Activated CD8-positive, alpha-beta T cell treated with anti-CD3 and anti-CD28 coated beads for 36 hours (primary cell): ENCODE data around the gene PPARGC1A. TPM values are rescaled to one million over a fixed set of nuclear protein-coding genes. Genes with fewer than 3 reads are reported as not detected.

Experiments
- ATAC-seq: fragments of 200-7000 bp; cut with Tn5 transposase; one replicate; pipeline ENCODE4 v1.10.0; 2021; ENCODE audit warnings: mild to moderate bottlenecking, moderate library complexity
- CTCF ChIA-PET: fragments of 350-600 bp; sonication (Branson Sonifier 250); formaldehyde crosslinking; loops from one replicate; lab custom pipeline; 2021; ENCODE audit warnings: antibody characterized with exemption; lab: Charles Lee
- POLR2A ChIA-PET: fragments of 350-600 bp; sonication (Branson Sonifier 250); formaldehyde crosslinking; loops from one replicate; lab custom pipeline; 2021; ENCODE audit warnings: antibody characterized with exemption; lab: Charles Lee
- DNase-seq: peaks from one replicate; pipeline ENCODE4 v3.0.0-alpha.2; 2020
- H3K27ac Mint-ChIP-seq: one replicate; pipeline ENCODE4 v1.8.0; 2021; ENCODE audit warnings: mild to moderate bottlenecking, mixed read lengths
- H3K27me3 Mint-ChIP-seq: one replicate; pipeline ENCODE4 v1.8.0; 2021; ENCODE audit warnings: mixed read lengths
- H3K36me3 Mint-ChIP-seq: one replicate; pipeline ENCODE4 v1.8.0; 2021; ENCODE audit warnings: low read depth, mixed read lengths
- H3K4me1 Mint-ChIP-seq: one replicate; pipeline ENCODE4 v1.8.0; 2021; ENCODE audit warnings: low read depth, mixed read lengths
- H3K4me3 Mint-ChIP-seq: one replicate; pipeline ENCODE4 v1.8.0; 2021; ENCODE audit warnings: mild to moderate bottlenecking, moderate library complexity, mixed read lengths
- H3K9me3 Mint-ChIP-seq: one replicate; pipeline ENCODE4 v1.8.0; 2021; ENCODE audit warnings: mixed read lengths
- intact Hi-C: fragments of 100-400 bp; cut with micrococcal nuclease; formaldehyde crosslinking; loops from one replicate; pipeline ENCODE4 v1.10.0; 2022
- total RNA-seq, 2 experiments: library from RNA; stranded (reverse); gene quantifications; one replicate each; pipeline ENCODE4 v1.2.3, GENCODE V29; 2021
- TF ChIP-seq, protein P1 (sequence below): fragments of 200-600 bp; IDR thresholded peaks from one replicate; pipeline ENCODE4 v1.8.0; 2022; ENCODE audit warnings: antibody characterized with exemption, mild to moderate bottlenecking

Gene PPARGC1A
- total RNA-seq, 2 experiments from 2014 or later: not detected

DNA sequence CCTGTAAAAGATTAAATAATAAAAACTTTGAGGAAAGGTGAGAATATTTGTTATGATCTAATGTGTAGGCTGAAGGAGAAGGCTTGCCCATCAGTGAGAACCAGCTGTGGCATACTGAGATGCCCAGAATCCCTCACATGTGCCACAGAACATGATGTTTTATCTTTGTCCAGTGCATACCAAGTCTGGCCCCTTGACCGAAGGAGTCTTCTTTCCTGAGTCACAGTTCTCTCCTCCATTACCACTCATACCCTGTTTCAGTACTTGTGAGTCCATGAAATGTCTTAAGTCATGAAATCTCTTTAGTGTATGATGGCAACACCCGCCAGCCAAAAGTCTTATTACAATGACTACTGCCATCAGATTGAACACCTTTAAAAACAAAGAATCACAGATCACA is 42.7 kb downstream of the PPARGC1A start:
- Mint-ChIP-seq H3K4me3 (no peak overlapping the region), H3K36me3 (no peaks in the 10 kb centered on the region), H3K9me3 (peaks cover 1% of the 10 kb centered on the region), H3K27me3 (no peaks in the 10 kb centered on the region), H3K27ac (no peak overlapping the region), H3K4me1 (no peaks in the 10 kb centered on the region)
- no peak for DNase-seq
- TF ChIP-seq, protein P1, sequence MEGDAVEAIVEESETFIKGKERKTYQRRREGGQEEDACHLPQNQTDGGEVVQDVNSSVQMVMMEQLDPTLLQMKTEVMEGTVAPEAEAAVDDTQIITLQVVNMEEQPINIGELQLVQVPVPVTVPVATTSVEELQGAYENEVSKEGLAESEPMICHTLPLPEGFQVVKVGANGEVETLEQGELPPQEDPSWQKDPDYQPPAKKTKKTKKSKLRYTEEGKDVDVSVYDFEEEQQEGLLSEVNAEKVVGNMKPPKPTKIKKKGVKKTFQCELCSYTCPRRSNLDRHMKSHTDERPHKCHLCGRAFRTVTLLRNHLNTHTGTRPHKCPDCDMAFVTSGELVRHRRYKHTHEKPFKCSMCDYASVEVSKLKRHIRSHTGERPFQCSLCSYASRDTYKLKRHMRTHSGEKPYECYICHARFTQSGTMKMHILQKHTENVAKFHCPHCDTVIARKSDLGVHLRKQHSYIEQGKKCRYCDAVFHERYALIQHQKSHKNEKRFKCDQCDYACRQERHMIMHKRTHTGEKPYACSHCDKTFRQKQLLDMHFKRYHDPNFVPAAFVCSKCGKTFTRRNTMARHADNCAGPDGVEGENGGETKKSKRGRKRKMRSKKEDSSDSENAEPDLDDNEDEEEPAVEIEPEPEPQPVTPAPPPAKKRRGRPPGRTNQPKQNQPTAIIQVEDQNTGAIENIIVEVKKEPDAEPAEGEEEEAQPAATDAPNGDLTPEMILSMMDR: no peak
- intact Hi-C loops: no loop called here
- CTCF ChIA-PET: no interaction called here
- ATAC-seq: no peak
- POLR2A ChIA-PET: no interaction called here

DNA sequence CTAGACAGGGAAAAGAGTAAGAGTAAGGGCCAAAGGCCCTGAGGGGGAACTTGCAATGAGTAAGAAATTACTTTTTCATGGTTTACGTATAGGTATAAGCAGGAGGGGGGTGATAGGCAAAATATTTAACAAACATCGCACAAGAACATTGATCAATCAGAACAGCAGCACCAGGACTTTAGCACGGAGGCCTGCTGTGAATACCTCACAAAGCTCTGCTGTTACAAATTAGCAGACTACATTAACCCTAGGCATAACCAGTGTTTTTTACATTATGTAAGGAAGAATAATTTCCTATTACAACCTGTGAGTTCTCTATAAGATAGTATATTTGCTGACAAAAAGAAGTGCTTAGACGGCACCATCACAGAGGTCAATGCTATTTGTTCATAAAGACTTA is 44.9 kb downstream of the PPARGC1A start:
- intact Hi-C loops: no loop called here

DNA sequence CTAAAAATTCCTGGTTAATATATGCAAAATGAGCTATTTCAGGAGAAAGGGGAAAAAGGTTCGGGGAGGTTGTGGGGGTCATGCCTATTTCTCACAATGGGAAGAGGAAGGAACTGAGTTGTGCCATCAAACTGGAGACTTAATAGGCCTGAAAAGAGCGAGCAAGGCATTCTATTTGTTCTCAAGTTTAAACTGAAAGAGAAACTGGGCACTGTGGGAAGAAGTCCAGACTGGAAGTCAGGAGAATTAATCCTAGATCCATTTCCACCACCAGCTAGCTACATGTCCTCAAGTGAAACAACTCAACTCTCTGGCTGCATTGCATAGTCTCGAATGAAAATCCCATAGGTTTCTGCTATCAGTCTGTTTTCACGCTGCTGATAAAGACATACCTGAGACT is 50.6 kb downstream of the PPARGC1A start:
- Mint-ChIP-seq H3K9me3 (no peaks in the 10 kb centered on the region), H3K27me3 (no peaks in the 10 kb centered on the region), H3K4me3 (no peak overlapping the region), H3K36me3 (no peaks in the 10 kb centered on the region), H3K27ac (no peak overlapping the region), H3K4me1 (no peaks in the 10 kb centered on the region)
- intact Hi-C loops: no loop called here
- POLR2A ChIA-PET: no interaction called here
- DNase-seq (no peak), ATAC-seq (no peak)
- TF ChIP-seq, protein P1: no peak
- CTCF ChIA-PET: no interaction called here

More for the DNA sequence above, 44.9 kb downstream of the PPARGC1A start:
- Mint-ChIP-seq H3K36me3 (no peaks in the 10 kb centered on the region), H3K9me3 (peaks cover 1% of the 10 kb centered on the region), H3K27ac (no peak overlapping the region), H3K4me1 (no peaks in the 10 kb centered on the region), H3K27me3 (no peaks in the 10 kb centered on the region), H3K4me3 (no peak overlapping the region)
- CTCF ChIA-PET: no interaction called here
- DNase-seq (no peak), ATAC-seq (no peak)
- TF ChIP-seq, protein P1: no peak
- POLR2A ChIA-PET: no interaction called here

DNA sequence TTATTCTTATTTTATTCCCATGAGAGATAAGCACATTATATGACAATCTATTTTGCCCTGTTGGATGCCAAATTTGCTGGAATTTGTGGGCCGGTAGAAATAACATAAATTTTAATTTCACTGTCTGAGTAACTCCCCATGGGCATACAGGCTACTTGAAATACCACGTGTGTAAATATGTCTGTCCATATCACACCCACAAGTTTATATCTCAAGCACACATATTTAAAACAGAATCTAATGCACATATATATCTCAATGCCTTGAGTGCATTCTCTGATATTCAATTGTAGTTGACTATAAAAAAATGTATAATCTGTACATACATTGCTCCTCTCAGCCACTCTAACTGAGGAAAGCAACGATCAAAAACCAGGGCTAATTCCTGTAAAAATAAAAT is 51.2 kb downstream of the PPARGC1A start:
- TF ChIP-seq, protein P1: no peak
- ChIA-PET CTCF (no interaction called here), POLR2A (no interaction called here)
- no peaks in the 10 kb centered on the region for H3K36me3 Mint-ChIP-seq
- H3K27ac Mint-ChIP-seq: no peak overlapping the region
- no peaks in the 10 kb centered on the region for H3K9me3 Mint-ChIP-seq
- DNase-seq (no peak), ATAC-seq (no peak)
- intact Hi-C loops: no loop called here
- no peak overlapping the region for H3K4me3 Mint-ChIP-seq
- H3K27me3 Mint-ChIP-seq: no peaks in the 10 kb centered on the region
- H3K4me1 Mint-ChIP-seq: no peaks in the 10 kb centered on the region

DNA sequence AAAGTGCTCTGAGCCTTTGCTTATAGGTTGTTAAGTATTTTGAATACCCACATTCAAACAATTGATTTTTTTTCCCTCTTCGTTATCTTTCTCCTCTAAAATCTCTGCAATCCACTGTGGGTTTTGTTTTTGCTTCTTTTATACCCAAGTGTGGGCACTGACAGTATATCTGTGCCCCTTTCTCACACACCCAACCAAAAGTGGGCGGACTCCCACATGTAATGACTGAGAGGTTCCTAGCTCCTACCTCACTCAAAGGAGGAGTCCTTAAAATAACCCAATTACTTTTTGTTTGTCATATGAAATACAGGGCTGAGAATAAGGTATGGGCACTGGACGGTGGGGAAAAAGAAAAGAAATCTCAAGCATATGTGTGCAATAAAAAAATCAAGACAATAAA is 51.7 kb downstream of the PPARGC1A start:
- Mint-ChIP-seq H3K9me3 (peaks cover 2% of the 10 kb centered on the region), H3K4me3 (no peak overlapping the region), H3K27ac (no peak overlapping the region), H3K4me1 (no peaks in the 10 kb centered on the region), H3K27me3 (no peaks in the 10 kb centered on the region), H3K36me3 (no peaks in the 10 kb centered on the region)
- ATAC-seq (no peak), DNase-seq (no peak)
- POLR2A ChIA-PET: no interaction called here
- CTCF ChIA-PET: no interaction called here
- intact Hi-C loops: no loop called here
- TF ChIP-seq, protein P1: no peak
